Endometrial microvascular endothelial cells (primary cell): ENCODE data around the gene BAZ1B. TPM values are rescaled to one million over a fixed set of nuclear protein-coding genes. Genes with fewer than 3 reads are reported as not detected.
"Not testable (repeated sequence)": the region's sequence is repeated elsewhere in the genome, so short reads cannot be mapped to it uniquely, and the experiment has no call there.

Experiments
- in situ Hi-C: cut with HindIII; loops from 2 replicates; pipeline ENCODE4 v1.10.0; 2017; ENCODE audit warnings: low sequenced_read_pairs, low pct_unique_long_range_greater_than_20kb; ENCODE audit errors: inconsistent ontology term
- total RNA-seq: library from RNA; depleted of rRNA; stranded (reverse); fragments of >200 nt; gene quantifications from one replicate; pipeline ENCODE4 v1.2.3, GENCODE V29; 2015; ENCODE audit errors: inconsistent ontology term

Gene BAZ1B
- total RNA-seq, 1 donor from 2014 or later: 35.7 TPM

DNA sequence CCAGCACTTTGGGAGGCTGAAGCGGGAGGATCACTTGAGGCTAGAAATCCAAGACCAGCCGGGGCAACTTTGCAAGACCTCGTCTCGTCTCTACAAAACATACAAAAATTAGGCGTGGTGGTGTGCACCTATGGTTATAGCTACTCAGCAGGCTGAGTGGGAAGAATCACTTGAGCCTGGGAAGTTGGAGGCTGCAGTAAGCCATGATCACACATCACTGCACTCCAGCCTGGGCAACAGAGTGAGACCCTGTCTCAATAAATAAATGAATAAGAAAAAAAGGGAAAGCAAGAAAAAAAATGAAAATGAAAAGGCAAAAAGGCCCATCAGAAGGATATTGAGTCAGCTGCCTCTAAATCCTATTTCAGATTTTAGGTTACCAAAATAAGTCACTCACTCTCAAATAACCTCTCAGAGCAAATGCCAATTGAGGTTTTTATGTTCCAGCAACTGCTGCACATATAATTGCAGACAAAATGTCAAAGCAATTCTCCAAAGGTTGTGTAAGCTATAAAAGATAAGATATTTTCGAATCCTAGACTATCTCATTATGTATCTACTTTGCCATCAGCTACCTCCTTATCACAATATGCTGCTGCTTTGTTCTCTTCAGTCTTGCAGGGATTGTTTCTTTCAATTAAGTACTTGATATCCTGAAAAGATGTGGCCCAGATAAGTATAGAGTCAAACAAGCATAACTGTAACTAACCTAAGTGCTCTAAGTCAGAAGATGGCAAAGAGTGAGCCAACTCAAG is 4.7 kb downstream of the BAZ1B start:
- in situ Hi-C loops: no loop called here

DNA sequence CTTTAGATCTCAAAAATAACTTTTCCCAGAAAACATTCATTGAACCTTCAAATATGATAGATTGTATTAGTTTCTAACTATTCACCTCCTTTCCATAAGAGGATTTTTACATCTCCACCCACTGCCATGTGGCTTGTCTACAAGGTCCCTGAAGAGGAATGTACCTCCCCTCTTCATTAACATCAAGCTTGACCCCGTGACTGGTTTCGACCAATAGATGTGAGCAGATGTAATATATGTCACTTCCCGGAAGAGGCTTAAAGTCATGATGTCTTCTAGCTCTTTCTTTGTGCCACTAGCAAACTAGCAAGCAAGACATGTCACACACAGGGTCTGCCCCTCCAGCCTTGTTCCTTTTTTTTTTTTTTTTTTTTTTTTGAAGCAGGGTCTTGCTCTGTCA is 6.9 kb downstream of the BAZ1B start:
- in situ Hi-C loops: no loop called here

DNA sequence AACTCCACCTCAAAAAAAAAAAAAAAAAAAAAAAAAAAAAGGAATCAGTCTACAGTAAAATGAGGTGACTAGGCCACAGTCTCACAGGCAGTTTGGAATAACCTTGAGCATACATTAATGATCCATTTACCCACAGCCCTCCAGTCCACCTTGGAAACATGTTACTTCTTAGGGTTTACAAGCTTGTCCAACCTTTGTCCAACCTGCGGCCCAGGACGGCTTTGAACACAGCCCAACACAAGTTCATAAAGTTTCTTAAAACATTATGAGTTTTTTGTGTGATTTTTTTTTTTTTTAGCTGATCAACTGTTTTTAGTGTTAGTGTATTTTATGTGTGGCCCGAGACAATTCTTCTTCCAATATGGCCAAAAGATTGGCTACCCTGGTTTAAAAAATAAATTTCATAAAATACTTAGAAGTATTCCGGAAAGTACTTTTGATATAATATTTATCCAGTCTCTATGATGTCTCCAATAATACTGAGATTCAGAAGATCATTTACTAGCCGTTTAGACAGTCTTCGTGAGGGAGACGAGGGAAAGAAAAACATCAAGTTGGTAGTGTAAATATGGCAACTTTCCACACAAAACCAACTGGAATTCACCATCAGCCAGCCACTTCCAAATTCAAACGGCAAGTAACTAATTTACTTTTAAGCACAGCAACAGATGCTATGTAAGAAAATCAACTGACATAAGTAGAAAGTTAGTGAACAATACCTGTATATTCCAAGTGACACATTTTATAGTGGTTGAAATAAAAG is 9.9 kb downstream of the BAZ1B start:
- in situ Hi-C loops: no loop called here

DNA sequence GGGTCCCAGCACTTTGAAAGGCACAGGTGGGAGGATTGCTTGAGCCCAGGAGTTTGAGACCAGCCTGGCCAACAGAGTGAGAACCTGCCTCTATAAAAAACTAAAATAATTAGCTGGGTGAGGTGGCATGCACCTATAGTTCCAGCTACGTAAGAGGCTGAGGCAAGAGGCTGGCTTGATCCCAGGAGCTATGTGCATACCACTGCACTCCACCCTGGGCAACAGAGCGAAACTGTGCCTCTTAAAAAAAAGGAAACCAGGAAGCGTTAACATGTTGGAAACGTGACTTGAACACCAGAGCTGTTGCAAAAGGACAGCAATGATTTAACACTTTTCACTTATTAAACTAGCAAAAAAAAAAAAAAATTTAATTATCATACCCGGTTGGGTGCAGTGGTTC is 12.6 kb downstream of the BAZ1B start:
- in situ Hi-C loops: no loop called here

DNA sequence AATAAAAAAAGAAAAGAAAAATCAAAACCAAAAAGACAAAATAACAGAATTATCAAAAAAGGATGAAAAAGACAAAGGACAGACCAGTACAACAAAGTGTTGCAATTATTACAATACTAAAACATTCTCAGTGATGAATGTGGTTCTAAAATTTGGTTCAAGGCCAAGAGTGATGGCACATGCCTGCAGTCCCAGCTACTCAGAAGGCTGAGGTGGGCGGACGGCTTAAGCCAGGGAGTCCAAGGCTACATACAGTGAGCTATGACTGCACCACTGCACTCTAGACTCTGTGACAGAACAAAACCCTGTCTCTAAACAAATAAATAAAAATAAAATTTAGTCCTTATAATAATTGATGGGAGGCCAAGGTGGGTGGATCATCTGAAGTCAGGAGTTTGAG is 14.5 kb downstream of the BAZ1B start:
- in situ Hi-C loops: no loop called here

DNA sequence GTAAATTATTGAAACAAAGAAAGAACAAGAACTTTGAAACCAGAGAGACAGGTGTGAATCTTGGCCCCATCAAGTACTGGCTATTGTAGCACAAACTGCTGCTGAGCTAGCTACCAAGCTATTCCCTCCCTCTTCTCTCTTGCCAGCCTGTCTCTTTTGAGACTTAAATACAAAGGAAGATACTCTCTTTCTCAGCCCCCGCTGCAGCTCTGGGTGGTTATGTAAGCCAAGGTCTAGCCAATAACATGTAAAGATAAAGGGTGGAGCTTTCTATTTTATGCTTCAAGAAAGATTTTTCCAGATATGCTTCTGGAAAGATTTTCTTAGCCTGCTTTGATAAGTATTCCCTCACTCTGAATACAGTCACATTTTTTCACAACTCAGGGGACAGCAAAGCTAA is 17.2 kb downstream of the BAZ1B start:
- in situ Hi-C loops: no loop called here

DNA sequence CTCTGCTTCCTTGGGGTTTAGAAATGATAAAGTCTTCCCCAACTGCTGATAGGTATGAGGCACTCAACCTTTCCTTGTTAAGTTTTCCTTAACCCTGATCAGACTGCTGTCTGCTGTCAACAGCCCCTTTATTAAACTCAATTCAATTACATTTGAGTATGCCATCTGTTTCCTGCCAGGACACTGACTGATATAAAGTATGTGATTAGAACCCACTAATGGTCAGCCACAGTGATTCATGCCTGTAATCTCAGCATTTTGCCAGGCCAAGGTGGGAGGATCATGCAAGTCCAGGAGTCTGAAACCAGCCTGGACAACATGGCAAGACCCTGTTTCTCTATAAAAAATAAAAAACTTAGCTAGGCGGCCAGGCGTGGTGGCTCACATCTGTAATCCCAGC is 18.1 kb downstream of the BAZ1B start:
- in situ Hi-C loops: no loop called here

DNA sequence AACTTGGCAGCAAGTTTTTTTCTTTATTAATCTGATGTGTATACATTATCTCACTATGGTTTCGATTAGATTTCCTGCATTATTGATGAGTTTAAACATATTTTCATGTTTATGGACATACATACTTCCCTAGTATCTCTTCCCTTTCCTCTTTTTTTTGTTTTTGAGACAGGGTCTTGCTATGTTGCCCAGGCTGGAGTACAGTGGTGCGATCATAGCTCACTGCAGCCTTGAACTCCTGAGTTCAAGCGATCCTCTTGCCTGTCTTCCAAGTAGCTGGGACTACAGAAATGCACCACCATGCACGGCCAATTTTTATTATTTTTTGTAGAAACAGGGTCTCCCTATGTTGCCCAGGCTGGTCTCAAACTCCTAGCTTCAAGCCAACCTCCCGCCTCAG is 18.9 kb downstream of the BAZ1B start:
- in situ Hi-C loops: no loop called here

DNA sequence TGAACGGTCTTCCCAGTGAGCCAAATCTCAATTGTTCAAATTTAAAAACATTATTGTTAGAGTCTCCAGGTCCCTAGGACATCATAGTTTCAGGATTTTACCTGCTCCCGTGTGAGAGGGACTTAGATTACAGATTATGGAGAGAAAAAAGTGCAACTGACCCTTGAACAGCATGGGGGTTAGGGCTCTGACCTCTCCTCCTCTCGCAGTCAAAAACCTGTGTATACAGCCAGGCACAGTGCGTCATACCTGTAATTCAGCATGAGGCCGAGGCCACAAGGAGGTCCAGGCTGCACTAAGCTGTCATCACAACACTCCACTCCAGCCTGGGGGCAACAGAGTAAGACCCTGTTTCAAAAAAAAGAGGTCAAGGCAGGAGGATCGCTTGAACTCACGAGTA is 25.5 kb downstream of the BAZ1B start:
- in situ Hi-C loops: no loop called here

DNA sequence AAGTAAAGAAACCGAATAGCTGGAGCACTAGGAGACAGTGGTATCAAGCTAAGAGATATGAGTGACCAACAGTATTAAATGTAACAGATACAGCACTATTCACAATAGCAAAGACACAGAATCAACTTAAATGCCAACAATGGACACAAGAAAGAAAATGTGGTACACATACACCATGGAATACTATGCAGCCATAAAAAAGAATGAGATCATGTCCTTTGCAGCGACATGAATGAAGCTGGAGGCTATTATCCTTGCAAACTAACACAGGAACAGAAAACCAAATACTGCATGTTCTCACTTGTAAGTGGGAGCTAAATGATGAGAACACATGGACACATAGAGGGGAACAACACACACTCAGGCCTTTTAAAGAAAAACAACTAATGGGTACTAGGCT is 26.6 kb downstream of the BAZ1B start:
- in situ Hi-C loops: not testable (repeated sequence)

DNA sequence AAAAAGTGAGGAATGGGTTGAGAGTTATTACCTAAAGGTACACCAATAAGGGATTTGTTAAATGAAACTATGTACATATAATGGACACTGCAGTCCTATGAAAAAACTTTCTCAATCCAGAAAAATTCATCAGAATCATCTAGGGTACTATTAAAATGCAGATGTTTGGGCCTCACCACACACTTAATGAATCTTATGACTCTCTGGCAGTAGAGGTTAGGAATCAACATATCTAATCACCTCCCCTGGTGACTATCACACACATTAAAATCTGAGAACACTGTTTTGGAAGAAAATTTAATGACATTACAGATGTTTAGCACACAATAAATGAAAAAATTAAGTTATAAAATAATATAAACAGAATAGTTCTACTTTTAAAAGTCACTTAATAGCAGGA is 32.1 kb downstream of the BAZ1B start:
- in situ Hi-C loops: no loop called here

DNA sequence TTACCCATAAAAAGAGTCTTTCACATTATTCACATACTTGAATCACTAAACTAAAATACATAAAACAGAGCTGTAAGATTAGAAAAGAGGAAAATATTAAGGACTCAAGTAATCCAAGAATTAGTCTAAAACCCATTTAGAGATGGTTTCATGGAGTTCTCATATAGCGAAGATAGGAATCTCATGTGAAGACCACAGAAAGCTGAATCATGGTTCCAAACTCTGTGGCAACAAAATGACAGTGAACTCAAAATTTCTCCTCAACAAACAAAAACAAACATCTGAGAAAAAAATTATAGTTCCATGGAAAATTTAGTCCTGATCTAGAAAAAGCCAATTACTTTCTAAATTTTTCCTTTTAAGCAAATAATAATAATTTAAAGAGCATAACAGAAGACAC is 34.6 kb downstream of the BAZ1B start:
- in situ Hi-C loops: no loop called here

DNA sequence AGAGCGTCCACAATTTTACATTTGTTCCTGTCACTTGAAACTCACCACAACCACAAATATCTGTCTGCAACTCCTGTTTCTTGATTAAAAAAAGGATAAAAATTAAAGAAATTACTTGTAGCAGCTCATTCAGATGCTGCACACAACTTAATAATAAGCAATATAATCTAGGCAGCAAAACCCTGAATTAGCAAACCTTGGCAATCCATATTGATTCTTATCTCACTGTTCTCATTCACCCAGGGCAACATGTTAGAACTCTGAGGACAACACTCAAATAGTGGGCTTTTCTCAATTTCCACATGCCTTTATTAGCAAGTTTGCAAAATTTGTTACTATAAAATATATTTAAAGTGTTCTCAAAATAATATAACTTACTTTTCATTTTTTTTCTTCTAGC is 38.9 kb downstream of the BAZ1B start:
- in situ Hi-C loops: no loop called here

DNA sequence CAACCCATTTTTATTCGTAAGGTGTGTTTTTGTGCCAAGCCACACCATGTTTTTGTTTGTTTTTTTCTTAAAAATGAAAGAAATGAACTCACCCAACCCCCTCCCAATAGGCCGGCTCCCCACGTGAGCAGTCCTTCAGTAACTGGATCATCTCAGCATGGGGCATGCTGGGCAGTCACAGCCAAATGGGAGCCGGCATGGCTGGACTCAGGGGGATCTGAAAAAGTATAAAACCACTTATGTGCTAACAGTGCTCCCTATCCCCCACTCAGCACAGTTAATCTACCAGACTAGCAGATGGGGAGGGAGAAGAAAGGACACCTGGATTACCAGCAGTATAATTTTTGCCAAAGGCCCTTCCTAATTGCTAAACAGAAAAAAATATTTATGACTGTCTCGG is 39.3 kb downstream of the BAZ1B start:
- in situ Hi-C loops: no loop called here

DNA sequence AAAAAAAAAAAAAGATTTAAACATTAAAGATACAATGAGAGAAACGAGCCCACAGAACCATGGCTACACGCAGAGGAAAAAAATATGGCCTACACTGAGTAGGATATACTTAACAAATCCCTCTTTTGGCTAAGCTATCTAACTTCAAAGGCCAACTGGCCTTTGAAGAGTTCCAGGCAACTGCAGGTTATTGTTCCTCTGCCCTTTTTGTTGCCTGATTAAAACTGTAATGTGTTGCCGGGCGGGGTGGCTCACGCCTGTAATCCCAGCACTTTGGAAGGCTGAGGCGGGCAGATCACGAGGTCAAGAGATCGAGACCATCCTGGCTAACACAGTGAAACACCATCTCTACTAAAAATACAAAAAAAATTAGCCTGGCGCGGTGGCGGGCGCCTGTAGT is 40.6 kb downstream of the BAZ1B start:
- in situ Hi-C loops: not testable (repeated sequence)

DNA sequence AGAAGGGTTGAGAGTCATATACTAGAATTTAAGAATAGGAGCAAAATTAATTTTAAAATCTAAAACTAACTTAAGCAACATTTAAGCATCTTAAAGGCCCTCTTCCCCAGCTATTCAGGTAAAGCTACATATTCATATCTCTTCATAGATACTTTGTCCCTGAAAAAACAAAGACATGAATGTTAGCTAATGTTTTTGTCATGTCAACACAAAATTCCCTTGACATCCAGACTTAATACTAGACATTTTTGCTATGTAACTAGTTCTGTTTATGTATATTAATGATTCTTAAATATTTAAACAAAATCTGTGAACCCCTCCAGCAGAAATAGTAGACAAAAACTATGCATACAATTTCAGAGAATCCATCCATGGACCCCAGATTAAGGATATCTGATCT is 43.5 kb downstream of the BAZ1B start:
- in situ Hi-C loops: no loop called here

DNA sequence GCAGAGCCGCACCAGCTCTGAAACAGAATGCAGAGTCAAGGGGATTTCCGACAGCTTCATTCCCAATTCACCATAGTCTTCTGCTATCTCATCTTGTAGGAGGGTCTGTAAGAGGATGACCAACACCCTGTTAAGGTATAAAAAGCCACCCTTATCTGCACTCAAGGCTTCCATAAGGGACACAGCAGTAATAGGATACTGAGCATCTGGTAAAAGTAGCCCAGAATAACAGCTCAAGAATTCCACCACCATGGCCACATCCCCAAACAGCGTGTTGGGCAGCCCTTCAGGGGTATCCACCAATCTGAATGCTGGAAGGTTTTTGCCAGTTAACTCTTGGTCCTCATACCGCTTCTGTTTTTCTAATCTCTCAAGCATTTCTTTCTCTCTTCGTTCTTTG is 44.7 kb downstream of the BAZ1B start:
- in situ Hi-C loops: no loop called here

DNA sequence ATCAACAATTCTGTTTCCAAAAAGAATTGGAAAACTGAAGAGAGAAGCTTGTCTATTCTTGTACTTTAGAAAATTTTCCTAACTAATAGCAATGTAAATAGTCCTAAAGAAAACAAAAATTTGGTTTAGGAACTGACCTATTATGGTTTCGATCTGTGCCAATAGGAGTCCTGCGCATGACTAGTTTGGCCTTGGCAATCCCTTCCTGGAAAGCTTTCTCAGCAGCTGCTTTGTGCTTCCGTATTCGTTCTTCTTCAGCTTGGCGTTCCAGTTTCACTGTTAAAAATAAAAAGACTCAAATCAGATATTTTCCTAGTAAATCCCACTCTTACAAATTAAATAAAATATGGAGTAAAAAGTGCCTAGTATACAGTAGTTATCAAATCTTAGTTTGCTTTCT is 51.9 kb downstream of the BAZ1B start:
- in situ Hi-C loops: no loop called here

DNA sequence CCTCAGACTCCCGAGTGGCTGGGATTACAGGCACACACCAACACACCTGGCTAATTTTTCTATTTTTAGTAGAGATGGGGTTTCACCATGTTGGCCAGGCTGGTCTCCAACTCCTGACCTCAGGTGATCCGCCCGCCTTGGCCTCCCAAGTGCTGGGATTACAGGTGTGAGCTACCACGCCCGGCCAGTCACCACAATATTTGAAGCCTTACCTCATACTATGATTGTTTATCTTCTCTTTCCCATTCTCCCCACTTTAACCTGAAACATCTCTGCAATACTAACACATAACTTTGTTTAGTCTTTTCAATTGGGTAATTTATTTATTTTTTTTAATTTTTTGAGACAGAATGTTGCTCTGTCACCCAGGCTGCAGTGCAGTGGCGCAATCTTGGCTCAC is 55.0 kb downstream of the BAZ1B start:
- in situ Hi-C loops: not testable (repeated sequence)

DNA sequence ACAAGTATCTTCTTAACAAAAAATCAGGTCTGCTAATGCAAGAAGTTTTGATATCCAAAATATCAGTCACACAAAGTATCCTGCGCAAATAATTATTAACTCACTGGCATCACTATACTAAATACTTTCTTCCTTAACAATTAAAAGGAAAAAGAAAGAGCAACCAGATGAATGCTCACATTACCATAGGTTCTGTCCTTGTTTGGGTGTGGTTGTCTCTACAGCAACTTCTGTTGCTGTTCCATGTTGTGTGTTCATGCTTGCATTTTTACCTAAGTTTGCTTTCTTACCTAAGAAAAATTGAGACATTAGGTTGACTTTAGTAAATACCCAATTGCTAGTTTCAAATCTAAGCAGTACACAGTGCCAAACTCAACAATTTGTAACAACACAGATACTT is 56.0 kb downstream of the BAZ1B start:
- in situ Hi-C loops: no loop called here

DNA sequence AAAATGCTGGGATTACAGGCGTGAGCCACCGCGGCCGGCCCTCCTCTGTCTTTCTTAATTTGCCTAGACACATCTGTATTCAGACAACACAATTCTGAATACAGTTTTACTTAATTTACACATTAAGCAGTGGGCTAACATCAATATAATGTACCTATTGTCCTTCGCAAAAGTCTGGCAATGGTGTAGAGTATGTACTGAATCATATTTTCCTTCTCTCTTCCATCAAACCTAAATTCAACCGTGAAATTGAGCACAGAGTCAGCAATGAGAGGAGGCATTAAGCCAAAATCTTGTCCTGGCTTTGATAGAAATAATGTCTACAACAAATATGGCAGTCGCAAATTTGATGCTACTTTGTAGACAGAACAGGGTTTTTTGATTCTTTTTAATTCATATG is 58.1 kb downstream of the BAZ1B start:
- in situ Hi-C loops: no loop called here
